Measurements from ENCODE around the gene RAP1GAP2. TPM values are rescaled to one million over a fixed set of nuclear protein-coding genes. Genes with fewer than 3 reads are reported as not detected.

Gene RAP1GAP2
- total and polyA plus RNA-seq, 2 of the 8 experiments (the other 6 are each of a cell fraction or from before 2014, with no cell fraction given): 24.0 to 63.8 TPM

- TF ChIP-seq USF2 (IDR thresholded peaks at IDR 0.05; ENCODE audit: low read length): no peak
- peak; percentile 69; the same call in 1 of the 2 replicates for TF ChIP-seq POU5F1 (IDR thresholded peaks at IDR 0.05; ENCODE audit: low read depth, low read length)
- no peak for TF ChIP-seq TAF7 (optimal IDR thresholded peaks at IDR 0.05; ENCODE audit: borderline replicate concordance, low read depth, low read length)
- TF ChIP-seq TEAD4 (IDR thresholded peaks at IDR 0.05; ENCODE audit: low read depth, low read length): peak; percentile 89
- no peak for TF ChIP-seq MAFK (IDR thresholded peaks at IDR 0.05; ENCODE audit: low read depth, low read length)
- no peak for TF ChIP-seq JUN (IDR thresholded peaks at IDR 0.05; ENCODE audit: low read depth, low read length)
- TF ChIP-seq SIRT6 (IDR thresholded peaks at IDR 0.05; ENCODE audit: low read length): no peak
- TF ChIP-seq CBX8 (IDR thresholded peaks at IDR 0.05; ENCODE audit: borderline replicate concordance, low read depth, low read length): no peak
- TF ChIP-seq SP4 (IDR thresholded peaks at IDR 0.05; ENCODE audit: low read length): no peak
- no peak for TF ChIP-seq POLR2AphosphoS5 (IDR thresholded peaks at IDR 0.05; ENCODE audit: low read depth, low read length)
- no peak for TF ChIP-seq PHF8 (conservative IDR thresholded peaks at IDR 0.05; ENCODE audit: low read depth, low read length)
- TF ChIP-seq SIN3A (conservative IDR thresholded peaks at IDR 0.05 in 1 of 2, IDR thresholded peaks at IDR 0.05 in 1 of 2; ENCODE audit: low read depth in 1 of 2, low read length in 2 of 2): 0 out of 4 replicates have a peak, but pooled peaks of 1 of the 2 experiments have one; percentile 17
- peak in 1 of 2 experiments; percentile 72; a peak in 2 of 3 replicates for TF ChIP-seq POLR2A (IDR thresholded peaks at IDR 0.05; ENCODE audit: control extremely low read depth in 1 of 2, low read depth in 2 of 2, low read length in 2 of 2)
- no peak for TF ChIP-seq ZNF274 (IDR thresholded peaks at IDR 0.05; ENCODE audit: borderline replicate concordance, extremely low read depth, low read length)
- no peak for TF ChIP-seq CTCF (IDR thresholded peaks at IDR 0.05; ENCODE audit: control extremely low read depth in 1 of 3, insufficient read depth in 1 of 3, low read depth in 1 of 3, low read length in 3 of 3)
- TF ChIP-seq RNF2 (IDR thresholded peaks at IDR 0.05; ENCODE audit: borderline replicate concordance, low read depth, low read length, missing control alignments, poor library complexity, severe bottlenecking): no peak
These were observed 78.0 kb downstream of the RAP1GAP2 start (continued) for GRCh38 chr17:2874189-2874686.
